ENCODE measurements around the gene SCART1. TPM values are rescaled to one million over a fixed set of nuclear protein-coding genes. Genes with fewer than 3 reads are reported as not detected.

SCART1 gene
- total RNA-seq, 5 donors from 2014 or later (not counting 1 experiment from before 2014, with no cell fraction given) = 5.9 to 13.0 (median 12.1) TPM

DNA sequence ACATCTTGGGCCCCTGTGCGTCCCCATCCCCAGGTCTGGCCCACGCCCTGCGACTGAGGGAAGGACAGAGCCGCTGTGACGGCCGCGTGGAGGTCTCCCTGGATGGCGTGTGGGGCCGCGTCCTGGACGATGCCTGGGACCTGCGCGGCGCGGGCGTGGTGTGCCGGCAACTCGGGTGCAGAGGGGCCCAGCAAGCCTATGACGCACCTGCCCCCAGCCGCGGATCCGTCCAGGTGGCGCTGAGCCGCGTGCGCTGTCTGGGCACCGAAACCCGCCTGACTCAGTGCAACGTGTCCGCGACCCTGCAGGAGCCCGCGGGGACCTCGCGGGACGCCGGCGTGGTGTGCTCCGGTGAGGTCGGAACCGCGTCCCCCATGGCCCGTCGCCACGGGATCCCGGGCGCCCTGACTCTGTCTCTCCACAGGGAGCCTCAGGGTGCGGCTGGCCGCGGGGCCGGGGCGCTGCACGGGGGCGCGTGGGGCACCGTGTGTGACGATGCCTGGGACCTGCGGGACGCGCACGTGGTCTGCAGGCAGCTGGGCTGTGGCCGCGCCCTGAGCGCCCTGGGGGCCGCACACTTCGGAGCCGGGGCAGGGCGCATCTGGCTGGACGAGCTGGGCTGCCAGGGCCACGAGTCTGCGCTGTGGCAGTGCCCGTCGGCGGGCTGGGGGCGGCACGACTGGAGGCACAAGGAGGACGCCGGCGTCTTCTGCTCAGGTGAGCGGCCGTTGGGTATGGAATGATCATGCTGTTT is 5.9 kb downstream of the SCART1 start:
- WGBS (ENCODE audit: insufficient coverage) = 82% methylated on average over 78 of the region's 81 CpGs
- ChIA-PET POLR2A (no interaction called here), CTCF (no interaction called here)
- Histone ChIP-seq H3K9me3 (no peaks in the 10 kb centered on the region), H3K27ac (ENCODE audit: low read length) (no peak overlapping the region), H3K27me3 (replicated peaks in 1 of 2; ENCODE audit: control insufficient read depth in 2 of 2, extremely low read depth in 1 of 2, insufficient read depth in 2 of 2, low read length in 1 of 2) (peaks cover 0 to under 1% of the 10 kb centered on the region in 2 experiments), H3K4me1 (ENCODE audit: control insufficient read depth in 1 of 2, extremely low read depth in 1 of 2, insufficient read depth in 2 of 2, low read length in 2 of 2) (no peaks in the 10 kb centered on the region), H3K4me3 (ENCODE audit: control insufficient read depth in 1 of 2, extremely low read depth in 1 of 2, low read length in 1 of 2) (no peak overlapping the region), H3K36me3 (ENCODE audit: control insufficient read depth in 2 of 2, extremely low read depth in 1 of 2, insufficient read depth in 1 of 2, low read length in 1 of 2) (no peaks in the 10 kb centered on the region)
- no peak for DNase-seq
- no peak overlapping the region for H3K4me3 Mint-ChIP-seq
- ATAC-seq (replicated peaks in 1 of 4) = peak in 1 of 4 experiments; percentile 16
- H3K27me3 Mint-ChIP-seq = no peaks in the 10 kb centered on the region
- H3K9me3 Mint-ChIP-seq = no peaks in the 10 kb centered on the region
- H3K36me3 Mint-ChIP-seq = peaks cover 3% of the 10 kb centered on the region
- H3K27ac Mint-ChIP-seq = no peak overlapping the region
- H3K4me1 Mint-ChIP-seq = no peaks in the 10 kb centered on the region

- Mint-ChIP-seq H3K4me1 (no peaks in the 10 kb centered on the region), H3K4me3 (no peak overlapping the region), H3K9me3 (no peaks in the 10 kb centered on the region), H3K27ac (no peak overlapping the region), H3K36me3 (peaks cover 3% of the 10 kb centered on the region), H3K27me3 (no peaks in the 10 kb centered on the region)
- CTCF ChIA-PET = no interaction called here
- no peaks in the 10 kb centered on the region for H3K9me3 ChIP-seq
- H3K4me3 ChIP-seq (ENCODE audit: control insufficient read depth in 1 of 2, extremely low read depth in 1 of 2, low read length in 1 of 2) = no peak overlapping the region
- H3K27me3 ChIP-seq (replicated peaks in 1 of 2; ENCODE audit: control insufficient read depth in 2 of 2, extremely low read depth in 1 of 2, insufficient read depth in 2 of 2, low read length in 1 of 2) = peaks cover 0 to 4% of the 10 kb centered on the region in 2 experiments
- ATAC-seq (replicated peaks in 1 of 4) (no peak), DNase-seq (no peak)
- WGBS (ENCODE audit: insufficient coverage) = 100% methylated on average over 5 of the region's 14 CpGs
- H3K4me1 ChIP-seq (ENCODE audit: control insufficient read depth in 1 of 2, extremely low read depth in 1 of 2, insufficient read depth in 2 of 2, low read length in 2 of 2) = no peaks in the 10 kb centered on the region
- POLR2A ChIA-PET = no interaction called here
- no peak overlapping the region for H3K27ac ChIP-seq (ENCODE audit: low read length)
- no peaks in the 10 kb centered on the region for H3K36me3 ChIP-seq (ENCODE audit: control insufficient read depth in 2 of 2, extremely low read depth in 1 of 2, insufficient read depth in 1 of 2, low read length in 1 of 2)
These were observed 6.5 kb downstream of the SCART1 start for GRCh38 chr10:133460208-133460769.

DNA sequence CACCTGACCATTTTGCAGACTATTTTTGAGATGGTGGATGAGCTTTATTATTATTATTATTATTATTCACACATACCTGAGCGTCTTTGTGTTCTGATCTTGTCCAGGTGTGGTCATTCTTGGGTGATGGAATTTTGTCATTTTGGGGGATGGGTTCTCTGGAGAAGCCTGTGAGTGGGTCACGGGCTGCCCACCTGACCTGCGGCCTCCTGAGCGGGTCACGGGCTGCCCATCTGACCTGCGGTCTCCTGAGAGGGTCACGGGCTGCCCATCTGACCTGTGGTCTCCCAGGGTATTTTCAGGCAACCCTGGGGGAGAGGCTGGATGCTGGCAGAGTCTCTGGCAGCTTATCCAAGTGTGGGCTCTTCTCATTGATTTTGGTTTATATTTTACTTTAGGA is 7.3 kb downstream of the SCART1 start:
- 92% methylated on average over 5 of the region's 7 CpGs for WGBS (ENCODE audit: insufficient coverage)
- no peaks in the 10 kb centered on the region for H3K9me3 ChIP-seq
- ATAC-seq (replicated peaks in 1 of 4) = no peak
- Mint-ChIP-seq H3K9me3 (no peaks in the 10 kb centered on the region), H3K4me1 (no peaks in the 10 kb centered on the region), H3K27me3 (no peaks in the 10 kb centered on the region), H3K27ac (no peak overlapping the region), H3K36me3 (peaks cover 3% of the 10 kb centered on the region), H3K4me3 (no peak overlapping the region)
- H3K4me1 ChIP-seq (ENCODE audit: control insufficient read depth in 1 of 2, extremely low read depth in 1 of 2, insufficient read depth in 2 of 2, low read length in 2 of 2) = no peaks in the 10 kb centered on the region
- no peak overlapping the region for H3K27ac ChIP-seq (ENCODE audit: low read length)
- H3K4me3 ChIP-seq (ENCODE audit: control insufficient read depth in 1 of 2, extremely low read depth in 1 of 2, low read length in 1 of 2) = no peak overlapping the region
- no peak for DNase-seq
- POLR2A ChIA-PET = no interaction called here
- CTCF ChIA-PET = no interaction called here
- no peaks in the 10 kb centered on the region for H3K36me3 ChIP-seq (ENCODE audit: control insufficient read depth in 2 of 2, extremely low read depth in 1 of 2, insufficient read depth in 1 of 2, low read length in 1 of 2)
- H3K27me3 ChIP-seq (replicated peaks in 1 of 2; ENCODE audit: control insufficient read depth in 2 of 2, extremely low read depth in 1 of 2, insufficient read depth in 2 of 2, low read length in 1 of 2) = peaks cover 0 to 4% of the 10 kb centered on the region in 2 experiments

DNA sequence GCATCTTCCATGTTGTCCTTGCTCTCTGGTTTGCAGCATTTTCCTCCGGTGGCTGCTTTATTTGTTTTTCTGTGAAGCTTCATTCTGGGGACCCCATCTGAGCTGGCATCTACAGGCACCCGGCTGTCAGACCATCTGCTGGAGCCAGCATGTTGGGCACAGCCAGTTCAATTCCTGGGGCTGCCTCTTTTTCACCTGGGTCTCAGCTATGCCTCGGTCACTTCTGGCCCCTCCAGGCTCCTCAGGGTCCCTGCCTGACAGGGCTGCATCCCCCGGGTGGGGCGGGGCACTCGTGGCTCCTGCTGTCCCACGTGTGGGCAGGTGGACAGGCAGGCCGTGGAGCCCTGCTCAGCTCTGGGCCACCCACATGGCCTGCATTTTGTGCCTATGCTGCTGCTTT is 8.1 kb downstream of the SCART1 start:
- POLR2A ChIA-PET = no interaction called here
- CTCF ChIA-PET = no interaction called here

GRCh38 chr10:133462512-133463305 is 9.0 kb downstream of the SCART1 start:
- Histone ChIP-seq H3K9me3 (no peaks in the 10 kb centered on the region), H3K4me1 (ENCODE audit: control insufficient read depth in 1 of 2, extremely low read depth in 1 of 2, insufficient read depth in 2 of 2, low read length in 2 of 2) (no peaks in the 10 kb centered on the region), H3K27ac (ENCODE audit: low read length) (no peak overlapping the region), H3K36me3 (ENCODE audit: control insufficient read depth in 2 of 2, extremely low read depth in 1 of 2, insufficient read depth in 1 of 2, low read length in 1 of 2) (no peaks in the 10 kb centered on the region), H3K27me3 (replicated peaks in 1 of 2; ENCODE audit: control insufficient read depth in 2 of 2, extremely low read depth in 1 of 2, insufficient read depth in 2 of 2, low read length in 1 of 2) (peaks cover 0 to 4% of the 10 kb centered on the region in 2 experiments), H3K4me3 (ENCODE audit: control insufficient read depth in 1 of 2, extremely low read depth in 1 of 2, low read length in 1 of 2) (no peak overlapping the region)
- 87% methylated on average over 3 of the region's 10 CpGs for WGBS (ENCODE audit: insufficient coverage)
- POLR2A ChIA-PET = no interaction called here
- ATAC-seq (replicated peaks in 1 of 4) = no peak
- Mint-ChIP-seq H3K27me3 (peaks cover 0 to 4% of the 10 kb centered on the region in 2 donors), H3K4me3 (no peak overlapping the region), H3K27ac (no peak overlapping the region), H3K4me1 (peaks cover 0 to 4% (median 0%) of the 10 kb centered on the region in 3 donors), H3K36me3 (peaks cover 15% of the 10 kb centered on the region), H3K9me3 (no peaks in the 10 kb centered on the region)
- DNase-seq = no peak
- CTCF ChIA-PET = no interaction called here

More for the DNA sequence above, 8.1 kb downstream of the SCART1 start:
- no peak overlapping the region for H3K4me3 ChIP-seq (ENCODE audit: control insufficient read depth in 1 of 2, extremely low read depth in 1 of 2, low read length in 1 of 2)
- no peaks in the 10 kb centered on the region for H3K4me1 ChIP-seq (ENCODE audit: control insufficient read depth in 1 of 2, extremely low read depth in 1 of 2, insufficient read depth in 2 of 2, low read length in 2 of 2)
- H3K9me3 Mint-ChIP-seq = no peaks in the 10 kb centered on the region
- no peak overlapping the region for H3K27ac ChIP-seq (ENCODE audit: low read length)
- peaks cover 8% of the 10 kb centered on the region for H3K36me3 Mint-ChIP-seq
- H3K27ac Mint-ChIP-seq = no peak overlapping the region
- ATAC-seq (replicated peaks in 1 of 4) = no peak
- DNase-seq = no peak
- 73% methylated on average over 8 of the region's 8 CpGs for WGBS (ENCODE audit: insufficient coverage)
- peaks cover 0 to 4% of the 10 kb centered on the region in 2 experiments for H3K27me3 ChIP-seq (replicated peaks in 1 of 2; ENCODE audit: control insufficient read depth in 2 of 2, extremely low read depth in 1 of 2, insufficient read depth in 2 of 2, low read length in 1 of 2)
- peaks cover 0 to 4% of the 10 kb centered on the region in 2 donors for H3K27me3 Mint-ChIP-seq
- H3K4me3 Mint-ChIP-seq = no peak overlapping the region
- no peaks in the 10 kb centered on the region for H3K9me3 ChIP-seq
- no peaks in the 10 kb centered on the region for H3K36me3 ChIP-seq (ENCODE audit: control insufficient read depth in 2 of 2, extremely low read depth in 1 of 2, insufficient read depth in 1 of 2, low read length in 1 of 2)
- H3K4me1 Mint-ChIP-seq = peaks cover 0 to 4% (median 0%) of the 10 kb centered on the region in 3 donors

DNA sequence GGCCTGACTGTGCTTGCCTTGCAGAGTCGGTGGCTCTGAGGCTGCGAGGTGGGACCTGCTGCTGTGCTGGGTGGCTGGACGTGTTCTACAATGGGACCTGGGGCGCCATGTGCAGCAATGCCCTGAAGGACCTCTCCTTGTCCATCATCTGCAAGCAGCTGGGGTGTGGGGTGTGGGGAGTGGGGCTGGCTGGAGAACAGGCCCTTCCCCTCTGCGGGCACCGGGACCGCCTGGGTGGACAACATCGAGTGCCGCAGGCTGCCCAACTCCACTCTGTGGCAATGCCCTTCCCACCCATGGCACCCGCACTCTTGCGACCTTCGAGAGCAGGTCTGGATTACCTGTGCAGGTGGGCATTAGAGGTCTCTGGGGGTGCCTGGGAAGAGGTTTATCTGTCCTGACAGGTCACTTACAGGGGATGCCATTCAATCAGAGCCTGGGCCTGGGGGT is 10.9 kb downstream of the SCART1 start:
- Mint-ChIP-seq H3K9me3 (peaks cover 0 to 4% (median 0%) of the 10 kb centered on the region in 3 donors), H3K4me3 (no peak overlapping the region), H3K27ac (no peak overlapping the region), H3K27me3 (peaks cover 0 to 4% of the 10 kb centered on the region in 2 donors), H3K4me1 (peaks cover 0 to 4% (median 0%) of the 10 kb centered on the region in 3 donors), H3K36me3 (peaks cover 26% of the 10 kb centered on the region)
- H3K27ac ChIP-seq (ENCODE audit: low read length) = no peak overlapping the region
- DNase-seq (no peak), ATAC-seq (replicated peaks in 1 of 4) (no peak)
- no peaks in the 10 kb centered on the region for H3K36me3 ChIP-seq (ENCODE audit: control insufficient read depth in 2 of 2, extremely low read depth in 1 of 2, insufficient read depth in 1 of 2, low read length in 1 of 2)
- H3K27me3 ChIP-seq (replicated peaks in 1 of 2; ENCODE audit: control insufficient read depth in 2 of 2, extremely low read depth in 1 of 2, insufficient read depth in 2 of 2, low read length in 1 of 2) = peaks cover 0 to 4% of the 10 kb centered on the region in 2 experiments
- H3K4me3 ChIP-seq (ENCODE audit: control insufficient read depth in 1 of 2, extremely low read depth in 1 of 2, low read length in 1 of 2) = no peak overlapping the region
- no peaks in the 10 kb centered on the region for H3K9me3 ChIP-seq
- WGBS (ENCODE audit: insufficient coverage) = 100% methylated on average over 1 of the region's 12 CpGs
- CTCF ChIA-PET = no interaction called here
- H3K4me1 ChIP-seq (ENCODE audit: control insufficient read depth in 1 of 2, extremely low read depth in 1 of 2, insufficient read depth in 2 of 2, low read length in 2 of 2) = no peaks in the 10 kb centered on the region
- POLR2A ChIA-PET = no interaction called here
